ENCODE measurements around the gene RASAL2.
A peak's percentile ranks its signal among the peaks of the same experiment; 100 is the strongest.

Gene RASAL2

GRCh38 chr1:178529364-178530036, 435.6 kb downstream of the RASAL2 start:
- DNase-seq: no peak

DNA sequence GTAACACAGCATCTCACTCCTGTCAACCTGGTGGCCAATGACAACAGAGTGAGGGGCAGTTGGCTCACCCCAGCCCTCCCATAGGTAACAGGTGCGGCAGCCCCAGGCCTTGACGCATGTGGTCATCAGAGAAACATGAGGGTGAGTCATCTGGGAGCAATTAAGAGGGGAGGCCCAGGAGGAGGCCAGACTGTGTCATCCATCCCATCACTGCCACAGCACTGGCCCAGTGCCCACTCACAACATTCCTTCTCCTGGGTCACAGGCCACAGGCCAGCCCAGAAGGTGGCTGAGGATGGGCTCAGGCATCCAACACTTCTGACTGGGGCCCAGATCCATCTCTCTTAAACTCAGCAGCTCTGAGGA, 436.1 kb downstream of the RASAL2 start:
- DNase-seq: no peak

- DNase-seq: no peak
These were observed 436.6 kb downstream of the RASAL2 start for GRCh38 chr1:178530502-178530901.

DNA sequence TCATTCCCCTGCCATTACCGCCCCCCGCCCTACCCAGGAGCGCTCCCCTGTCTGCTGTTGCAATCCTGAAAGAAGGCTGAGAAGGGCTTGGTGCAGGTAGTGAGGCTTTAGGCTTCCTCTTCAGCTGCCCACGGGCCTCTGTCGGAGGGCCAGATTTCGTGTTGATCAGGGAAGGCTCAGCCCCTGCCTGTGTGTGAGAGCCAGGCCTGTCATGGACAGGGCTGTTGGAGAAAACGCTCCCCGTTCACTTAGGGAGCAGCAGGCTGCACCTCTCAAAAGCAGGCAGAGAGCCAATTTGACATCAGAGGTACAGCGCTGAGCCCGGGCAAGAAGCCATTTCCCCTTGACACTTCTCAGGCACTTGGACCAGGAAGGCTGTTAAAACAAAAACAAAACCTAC, 438.0 kb downstream of the RASAL2 start:
- no peak for DNase-seq

GRCh38 chr1:178532392-178532791, 438.5 kb downstream of the RASAL2 start:
- peak; percentile 26 for DNase-seq

GRCh38 chr1:178533121-178533946, 439.4 kb downstream of the RASAL2 start:
- no peak for DNase-seq

All from NK-92 treated with Interleukin-12 subunit alpha and Interleukin-12 subunit beta, amount 100 ng/mL, for 24 hours (cell line).